HEK293 (cell line): ENCODE measurements around the gene MEI1.
A peak's percentile ranks its signal among the peaks of the same experiment; 100 is the strongest.

Experiments used
- CTCF ChIP-seq: fragments of 450-650 bp; formaldehyde crosslinking; IDR thresholded peaks from 2 replicates; pipeline ENCODE4 v1.5.1; 2016; ENCODE audit warnings: missing biosample characterization, missing genetic modification characterization
- HOXC10 ChIP-seq: sonication (generic); formaldehyde crosslinking; IDR thresholded peaks from 2 replicates; pipeline ENCODE4 v1.8.1; 2023; ENCODE audit warnings: mild to moderate bottlenecking, missing genetic modification reagents
- PRDM6 ChIP-seq: fragments of 450-650 bp; formaldehyde crosslinking; IDR thresholded peaks from 2 replicates; pipeline ENCODE4 v1.5.1; 2017; ENCODE audit warnings: missing biosample characterization, missing genetic modification characterization
- ZBTB48 ChIP-seq: fragments of 450-650 bp; formaldehyde crosslinking; IDR thresholded peaks from 2 replicates; pipeline ENCODE4 v1.5.1; 2016; ENCODE audit warnings: missing biosample characterization, missing genetic modification characterization
- ZEB2 ChIP-seq: fragments of 450-650 bp; formaldehyde crosslinking; IDR thresholded peaks from 2 replicates; pipeline ENCODE4 v1.5.1; 2016; ENCODE audit warnings: missing biosample characterization, missing genetic modification characterization
- ZFP41 ChIP-seq: fragments of 450-650 bp; formaldehyde crosslinking; IDR thresholded peaks from 2 replicates; pipeline ENCODE4 v1.5.1; 2016; ENCODE audit warnings: missing biosample characterization, missing genetic modification characterization, borderline replicate concordance
- ZNF10 ChIP-seq: fragments of 450-650 bp; formaldehyde crosslinking; IDR thresholded peaks from 2 replicates; pipeline ENCODE4 v1.5.1; 2017; ENCODE audit warnings: missing biosample characterization, missing genetic modification characterization
- ZNF112 ChIP-seq: fragments of 450-650 bp; formaldehyde crosslinking; IDR thresholded peaks from 2 replicates; pipeline ENCODE4 v1.5.0; 2017; ENCODE audit warnings: missing biosample characterization, missing genetic modification characterization
- ZNF274 ChIP-seq, 2 experiments: fragments of 200-500 bp in 1 of 2; fragments of 450-650 bp in 1 of 2; sonication (Bioruptor generic) in 1 of 2; formaldehyde crosslinking in 1 of 2; IDR thresholded peaks; 2 replicates each; pipeline versions ENCODE4 v1.5.1 to v1.6.1; 2014 to 2016; ENCODE audit warnings: borderline replicate concordance in 1 of 2, inconsistent platforms in 1 of 2, low read length in 1 of 2, missing biosample characterization in 1 of 2, missing genetic modification characterization in 1 of 2
- ZNF280D ChIP-seq: fragments of 450-650 bp; formaldehyde crosslinking; IDR thresholded peaks from 2 replicates; pipeline ENCODE4 v1.5.1; 2016; ENCODE audit warnings: missing biosample characterization, missing genetic modification characterization
- ZNF302 ChIP-seq: fragments of 450-650 bp; formaldehyde crosslinking; IDR thresholded peaks from 2 replicates; pipeline ENCODE4 v1.5.1; 2016; ENCODE audit warnings: missing biosample characterization, missing genetic modification characterization, low read depth
- ZNF350 ChIP-seq: fragments of 450-650 bp; formaldehyde crosslinking; IDR thresholded peaks from 2 replicates; pipeline ENCODE4 v1.5.0; 2017; ENCODE audit warnings: missing biosample characterization, mild to moderate bottlenecking, missing genetic modification characterization
- ZNF362 ChIP-seq: fragments of 450-650 bp; formaldehyde crosslinking; IDR thresholded peaks from 2 replicates; pipeline ENCODE4 v1.5.1; 2016; ENCODE audit warnings: missing biosample characterization, missing genetic modification characterization
- ZNF426 ChIP-seq: fragments of 450-650 bp; formaldehyde crosslinking; IDR thresholded peaks from 2 replicates; pipeline ENCODE4 v1.5.1; 2017; ENCODE audit warnings: missing biosample characterization, missing genetic modification characterization, mild to moderate bottlenecking, inconsistent platforms, moderate library complexity
- ZNF518A ChIP-seq: fragments of 450-650 bp; formaldehyde crosslinking; conservative IDR thresholded peaks from 2 replicates; pipeline ENCODE4 v1.5.1; 2016; ENCODE audit warnings: low read depth, missing biosample characterization, missing genetic modification characterization
- ZNF558 ChIP-seq: fragments of 450-650 bp; formaldehyde crosslinking; IDR thresholded peaks from 2 replicates; pipeline ENCODE4 v1.5.1; 2016; ENCODE audit warnings: missing biosample characterization, missing genetic modification characterization
- ZNF560 ChIP-seq: fragments of 450-650 bp; formaldehyde crosslinking; IDR thresholded peaks from 2 replicates; pipeline ENCODE4 v1.5.1; 2017; ENCODE audit warnings: missing biosample characterization, missing genetic modification characterization, borderline replicate concordance
- ZNF596 ChIP-seq: fragments of 450-650 bp; IDR thresholded peaks from 2 replicates; pipeline ENCODE4 v1.5.0; 2018; ENCODE audit warnings: missing biosample characterization, mild to moderate bottlenecking, missing genetic modification characterization, moderate library complexity
- ZNF645 ChIP-seq: fragments of 450-650 bp; formaldehyde crosslinking; IDR thresholded peaks from 2 replicates; pipeline ENCODE4; 2016; ENCODE audit warnings: missing biosample characterization, missing genetic modification characterization
- ZNF704 ChIP-seq: fragments of 450-650 bp; formaldehyde crosslinking; IDR thresholded peaks from 2 replicates; pipeline ENCODE4 v1.5.1; 2016; ENCODE audit warnings: missing biosample characterization, missing genetic modification characterization
- ZSCAN18 ChIP-seq: fragments of 450-650 bp; formaldehyde crosslinking; IDR thresholded peaks from 2 replicates; pipeline ENCODE4 v1.5.1; 2016; ENCODE audit warnings: missing biosample characterization, missing genetic modification characterization

MEI1 gene

GRCh38 chr22:41832553-41833368, 133.5 kb downstream of the MEI1 start, which contains the start of gene SREBF2 (continued):
- TF ChIP-seq ZNF302 (tag by site-specific recombination) (no peak), ZEB2 (tag by site-specific recombination) (peak; percentile 99), ZFP41 (no peak), ZNF274 (IDR thresholded peaks at IDR 0.05; ENCODE audit: low read length) (no peak), ZNF274 (tag by site-specific recombination; IDR thresholded peaks at IDR 0.05; ENCODE audit: borderline replicate concordance) (no peak), ZNF645 (tag by site-specific recombination) (no peak), ZNF112 (no peak), ZNF558 (tag by site-specific recombination) (no peak; the same call in 1 of the 2 replicates), PRDM6 (tag by site-specific recombination) (no peak; the same call in 1 of the 2 replicates), HOXC10 (no peak), ZSCAN18 (tag by site-specific recombination) (no peak), ZNF704 (no peak), ZNF518A (tag by site-specific recombination) (no peak), ZNF280D (tag by site-specific recombination) (no peak), ZNF560 (tag by site-specific recombination) (no peak), ZNF10 (no peak), CTCF (tag by site-specific recombination) (peak; percentile 69), ZNF362 (tag by site-specific recombination) (no peak), ZNF596 (tag by site-specific recombination) (no peak), ZNF426 (tag by site-specific recombination) (no peak), ZNF350 (tag by site-specific recombination) (no peak), ZBTB48 (no peak; the same call in 1 of the 2 replicates)
